HG03196 (cell line): ENCODE measurements around the gene PRKCE.

ENCODE experiments used
- ATAC-seq: cut with Tn5 transposase; IDR thresholded peaks from one replicate; pipeline ENCODE4 v1.9.1; 2021; ENCODE audit not compliant: unreplicated experiment

Gene PRKCE

GRCh38 chr2:46062637-46063412 is 411.4 kb downstream of the PRKCE start:
- no peak for ATAC-seq

GRCh38 chr2:46064396-46064795 is 412.9 kb downstream of the PRKCE start:
- ATAC-seq: no peak

- ATAC-seq: no peak
These were observed 413.7 kb downstream of the PRKCE start for GRCh38 chr2:46065152-46065551.

GRCh38 chr2:46066116-46066515 is 414.6 kb downstream of the PRKCE start:
- no peak for ATAC-seq

GRCh38 chr2:46066601-46067000 is 415.1 kb downstream of the PRKCE start:
- no peak for ATAC-seq

- ATAC-seq: no peak
These were observed 415.6 kb downstream of the PRKCE start for GRCh38 chr2:46067062-46067461.

- no peak for ATAC-seq
These were observed 416.2 kb downstream of the PRKCE start for GRCh38 chr2:46067501-46068305.

GRCh38 chr2:46068636-46069035 is 417.2 kb downstream of the PRKCE start:
- no peak for ATAC-seq

GRCh38 chr2:46071074-46071473 is 419.6 kb downstream of the PRKCE start:
- ATAC-seq: no peak

- ATAC-seq: no peak
These were observed 420.8 kb downstream of the PRKCE start for GRCh38 chr2:46072101-46072820.

GRCh38 chr2:46073540-46074046 is 422.1 kb downstream of the PRKCE start:
- ATAC-seq: no peak

- ATAC-seq: no peak
These were observed 423.0 kb downstream of the PRKCE start for GRCh38 chr2:46074501-46074900.

GRCh38 chr2:46075848-46076247 is 424.4 kb downstream of the PRKCE start:
- ATAC-seq: no peak

GRCh38 chr2:46076251-46076650 is 424.8 kb downstream of the PRKCE start:
- ATAC-seq: no peak

- no peak for ATAC-seq
These were observed 425.4 kb downstream of the PRKCE start for GRCh38 chr2:46076875-46077274.

GRCh38 chr2:46077522-46078107 is 426.1 kb downstream of the PRKCE start:
- ATAC-seq: no peak

GRCh38 chr2:46079985-46080560 is 428.6 kb downstream of the PRKCE start:
- no peak for ATAC-seq

- no peak for ATAC-seq
These were observed 431.3 kb downstream of the PRKCE start for GRCh38 chr2:46082531-46083485.

- ATAC-seq: no peak
These were observed 435.1 kb downstream of the PRKCE start for GRCh38 chr2:46086578-46087070.
